HUES64 (cell line): Measurements from ENCODE around the gene ANXA8L1.
"Not testable (repeated sequence)": the region's sequence is repeated elsewhere in the genome, so short reads cannot be mapped to it uniquely, and the experiment has no call there.

Experiments
- H3K27ac ChIP-seq: 2 replicates; pipeline ENCODE4 v1.7.0; 2013; ENCODE audit warnings: low read depth, low read length, inconsistent platforms
- H3K27me3 ChIP-seq: 2 replicates; pipeline ENCODE4 v1.6.1; 2013; ENCODE audit warnings: mild to moderate bottlenecking, low read length; ENCODE audit not compliant: insufficient read depth
- H3K36me3 ChIP-seq: 2 replicates; pipeline ENCODE4 v1.6.1; 2013; ENCODE audit warnings: mild to moderate bottlenecking, low read length; ENCODE audit not compliant: insufficient read depth
- H3K4me1 ChIP-seq: 2 replicates; pipeline ENCODE4 v1.6.1; 2013; ENCODE audit warnings: mild to moderate bottlenecking, low read length, moderate library complexity; ENCODE audit not compliant: insufficient read depth
- H3K4me3 ChIP-seq: 2 replicates; pipeline ENCODE4 v1.5.1; 2013; ENCODE audit warnings: mild to moderate bottlenecking, low read length, moderate library complexity
- H3K9ac ChIP-seq: 2 replicates; pipeline ENCODE4 v1.6.1; 2013; ENCODE audit warnings: mild to moderate bottlenecking, low read depth, low read length
- H3K9me3 ChIP-seq: 2 replicates; pipeline ENCODE4 v1.6.1; 2013; ENCODE audit warnings: low read depth, low read length; ENCODE audit not compliant: insufficient read depth
- WGBS: fragments of 150-250, 120-280 bp; methylation state at CpG from one replicate; pipeline ENCODE4 v1.1.7; 2013; ENCODE audit warnings: missing lambda C conversion rate; 5-methylcytosine and 5-hydroxymethylcytosine counted together

Gene ANXA8L1

DNA sequence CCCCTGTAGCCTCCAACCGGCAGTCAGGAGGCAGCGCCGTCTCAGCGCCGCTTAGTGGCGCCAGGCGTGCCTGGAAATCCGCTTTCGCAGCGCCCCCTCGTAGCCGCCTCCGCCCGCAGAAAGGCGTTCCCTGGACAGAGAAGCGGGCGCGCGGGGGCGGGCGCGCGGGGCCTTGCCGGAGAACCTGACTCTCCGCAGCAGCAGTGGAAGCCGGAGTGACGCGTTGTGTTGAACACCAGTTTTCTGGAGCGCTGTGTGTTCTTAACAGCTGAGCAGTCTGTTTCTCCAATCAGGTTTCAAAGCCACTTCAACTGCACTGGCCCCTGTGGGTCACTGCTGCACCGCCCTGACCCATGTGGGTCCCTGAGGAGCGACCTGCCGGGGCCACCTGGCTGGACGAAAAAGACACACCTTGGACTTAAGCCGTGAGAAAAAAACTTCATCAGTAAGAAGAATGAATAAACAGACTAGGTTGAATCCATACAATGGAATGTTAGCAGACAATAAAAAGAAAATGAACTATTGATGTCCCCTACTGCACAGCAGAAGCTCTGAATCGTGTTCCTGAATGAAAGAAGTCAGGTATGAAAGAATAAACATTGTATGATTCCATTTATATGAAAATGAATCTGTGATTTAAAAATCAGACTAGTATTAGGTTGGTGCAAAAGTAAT is 22.8 kb downstream of the ANXA8L1 start:
- H3K36me3 ChIP-seq, H3K9ac ChIP-seq: not testable (repeated sequence)

DNA sequence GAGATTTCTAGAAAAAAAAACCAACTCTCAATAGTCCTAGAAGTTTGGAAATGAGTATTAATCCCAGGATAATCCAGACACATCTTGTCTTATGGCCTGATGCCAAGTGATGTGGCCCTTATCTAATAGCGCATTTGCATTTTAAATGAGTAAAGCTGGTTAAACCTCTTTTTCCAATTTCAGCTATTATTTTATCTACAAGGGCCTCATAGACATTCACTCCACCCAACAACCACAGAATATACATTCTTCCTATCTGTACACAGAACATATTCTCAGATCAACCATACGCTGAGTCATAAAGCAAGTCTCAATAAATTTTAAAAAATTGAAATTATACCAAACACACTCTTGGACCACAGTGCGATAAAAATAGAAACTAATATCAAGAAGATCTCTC is 34.0 kb downstream of the ANXA8L1 start:
- 94% methylated on average over 2 of the region's 3 CpGs for WGBS
- not testable (repeated sequence) for H3K4me1 ChIP-seq, H3K9ac ChIP-seq, H3K27me3 ChIP-seq, H3K27ac ChIP-seq, H3K9me3 ChIP-seq, H3K4me3 ChIP-seq, H3K36me3 ChIP-seq

More for the DNA sequence above, 22.8 kb downstream of the ANXA8L1 start:
- H3K4me1 ChIP-seq, H3K27ac ChIP-seq, H3K9me3 ChIP-seq, H3K27me3 ChIP-seq: not testable (repeated sequence)
- H3K4me3 ChIP-seq = peak overlapping the region; percentile 46
- WGBS = 12% methylated on average over 9 of the region's 35 CpGs

DNA sequence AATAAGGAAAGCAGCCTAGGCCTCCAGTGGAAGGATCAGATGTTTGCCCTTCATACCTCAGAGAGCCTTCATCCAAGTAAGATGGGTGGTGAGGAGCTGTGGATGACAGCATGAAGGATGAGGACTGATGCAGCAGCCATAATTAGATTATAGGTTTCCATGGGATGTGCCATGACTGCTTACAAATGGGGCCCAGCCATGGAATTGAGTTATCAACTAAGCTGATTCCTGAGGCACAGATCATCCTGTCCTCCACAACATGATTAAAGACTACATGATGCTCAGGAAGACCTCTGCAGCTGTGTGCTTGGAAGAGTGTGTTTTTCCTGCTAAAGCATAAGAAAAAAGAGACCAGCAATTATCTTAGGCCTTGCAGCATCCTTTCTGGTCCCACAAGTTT is 35.5 kb downstream of the ANXA8L1 start:
- not testable (repeated sequence) for H3K27me3 ChIP-seq, H3K27ac ChIP-seq, H3K9me3 ChIP-seq, H3K36me3 ChIP-seq, H3K9ac ChIP-seq, H3K4me1 ChIP-seq, H3K4me3 ChIP-seq

DNA sequence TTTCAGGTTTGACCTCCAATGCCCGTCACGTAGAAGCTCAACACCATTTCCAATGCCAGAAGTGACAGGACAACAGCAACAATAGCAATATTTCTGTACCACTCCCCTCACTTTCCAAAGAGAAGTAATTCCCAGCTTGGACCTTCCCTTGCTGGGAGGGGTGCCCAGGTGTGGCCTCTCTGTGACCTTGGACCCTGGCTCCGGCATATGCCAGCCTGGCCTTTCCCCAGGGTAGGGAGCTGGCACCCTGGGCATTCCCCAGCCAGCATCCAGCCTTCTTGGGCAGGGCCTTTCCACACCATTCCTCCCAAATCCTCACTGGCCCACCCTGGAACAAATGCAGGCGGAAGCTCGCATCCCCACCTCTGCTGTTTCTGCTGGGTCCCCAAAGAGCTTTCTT is 37.1 kb downstream of the ANXA8L1 start:
- H3K27me3 ChIP-seq, H3K9ac ChIP-seq, H3K4me1 ChIP-seq, H3K4me3 ChIP-seq, H3K9me3 ChIP-seq, H3K36me3 ChIP-seq, H3K27ac ChIP-seq: not testable (repeated sequence)
- no CpG with 5 or more reads among the region's 5 CpGs for WGBS

DNA sequence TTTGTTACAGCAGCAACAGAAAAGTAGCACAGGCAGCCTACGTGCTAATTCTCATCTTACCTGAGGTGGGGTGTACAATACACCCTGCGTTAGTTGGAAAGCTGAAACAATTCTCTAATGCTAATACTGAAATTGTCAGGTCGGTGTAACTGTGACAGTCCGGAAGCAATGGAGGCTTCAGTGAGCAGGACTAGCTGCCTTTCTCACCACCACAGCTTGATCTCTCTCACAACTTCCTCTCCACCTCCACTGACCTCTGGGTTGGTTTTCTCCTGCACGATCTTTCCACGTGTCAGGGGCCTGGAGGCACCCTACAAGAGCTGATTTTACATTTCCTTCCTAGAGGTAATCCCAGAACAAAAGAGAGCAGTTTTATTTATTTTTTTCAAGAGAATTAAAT is 39.7 kb downstream of the ANXA8L1 start:
- H3K36me3 ChIP-seq, H3K9ac ChIP-seq, H3K9me3 ChIP-seq, H3K4me1 ChIP-seq, H3K4me3 ChIP-seq, H3K27ac ChIP-seq, H3K27me3 ChIP-seq: not testable (repeated sequence)
- 95% methylated on average over 4 of the region's 6 CpGs for WGBS

DNA sequence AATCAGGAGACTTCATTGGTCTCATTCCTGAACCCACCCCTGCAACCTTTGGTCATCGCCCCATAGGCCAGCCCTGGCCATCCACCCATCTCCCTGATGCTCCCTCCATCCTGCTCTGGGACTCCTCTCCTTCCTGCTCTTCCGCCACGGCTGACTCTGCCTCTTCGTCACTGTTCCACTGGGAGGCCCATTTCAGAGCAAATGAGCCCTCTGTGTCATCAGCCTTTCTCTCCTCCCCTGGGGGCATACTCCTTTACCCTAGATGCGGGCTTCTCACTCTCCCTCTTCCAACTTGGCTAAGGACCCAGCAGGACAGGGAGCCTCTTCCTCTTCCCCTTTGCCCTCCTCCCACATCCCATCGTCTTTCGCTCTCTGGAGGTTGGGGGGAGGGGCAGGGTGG is 42.7 kb downstream of the ANXA8L1 start:
- 85% methylated on average over 1 of the region's 7 CpGs for WGBS
- not testable (repeated sequence) for H3K27ac ChIP-seq, H3K9me3 ChIP-seq, H3K4me1 ChIP-seq, H3K4me3 ChIP-seq, H3K27me3 ChIP-seq, H3K36me3 ChIP-seq, H3K9ac ChIP-seq

DNA sequence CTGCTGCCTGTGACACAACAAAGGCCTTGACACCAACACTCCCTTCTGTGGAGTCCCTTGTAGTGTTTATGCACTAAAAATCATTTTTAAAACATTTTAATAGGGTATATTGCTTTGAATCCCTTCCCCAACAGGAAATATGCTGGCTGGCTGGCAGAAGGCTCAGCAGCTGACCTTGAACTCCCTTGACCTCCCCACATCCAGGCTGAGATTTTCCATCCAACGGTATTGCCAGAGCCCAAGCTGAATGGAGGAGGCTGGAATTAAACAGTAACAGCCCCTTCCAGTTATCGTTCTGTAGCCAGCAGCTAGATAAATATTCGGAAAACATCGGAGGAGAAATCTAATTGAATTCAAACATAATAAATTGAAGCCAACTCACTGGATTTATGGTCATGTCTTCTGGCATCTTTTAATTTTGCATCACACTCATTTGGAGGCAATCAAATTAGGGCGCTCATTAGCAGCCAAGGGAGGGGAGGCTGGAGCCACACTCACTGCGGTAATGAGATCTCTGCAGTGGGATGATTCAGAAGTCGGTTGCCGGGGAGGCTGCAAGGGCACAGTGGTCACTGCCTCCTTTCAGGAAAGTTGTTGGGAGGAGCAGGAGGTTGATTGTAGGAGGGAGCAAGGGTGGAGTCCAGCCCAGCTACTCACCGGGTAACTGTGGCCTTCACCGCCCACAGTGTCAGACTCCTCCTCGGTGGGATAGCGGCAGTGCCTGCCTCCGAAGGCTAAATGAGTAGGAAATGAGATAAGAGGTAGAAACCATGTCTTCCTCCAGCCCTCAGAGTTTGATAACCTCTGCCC is 44.2 kb downstream of the ANXA8L1 start:
- not testable (repeated sequence) for H3K4me3 ChIP-seq, H3K9me3 ChIP-seq, H3K27me3 ChIP-seq, H3K9ac ChIP-seq, H3K36me3 ChIP-seq, H3K27ac ChIP-seq, H3K4me1 ChIP-seq
- WGBS = 80% methylated on average over 2 of the region's 13 CpGs

DNA sequence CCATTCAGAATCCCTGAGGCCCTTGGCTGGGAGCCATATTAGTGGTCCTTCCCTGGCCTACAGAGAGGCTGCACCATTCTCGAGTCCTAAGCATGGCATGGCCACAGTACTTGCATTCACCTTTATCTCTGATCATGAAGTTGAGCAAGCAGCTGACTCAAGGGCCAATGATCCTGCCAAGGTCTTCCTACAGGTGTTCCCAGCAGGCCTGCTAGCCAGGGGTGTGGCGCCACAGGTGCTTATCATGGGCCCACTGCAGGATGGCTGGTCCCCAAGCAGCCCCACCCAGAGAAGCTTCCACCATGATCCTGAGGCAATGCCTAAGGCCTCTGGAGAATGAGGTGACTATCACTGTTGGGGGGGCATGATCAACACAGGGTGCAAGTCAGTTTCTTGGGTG is 48.0 kb downstream of the ANXA8L1 start:
- H3K4me1 ChIP-seq, H3K4me3 ChIP-seq, H3K27ac ChIP-seq, H3K36me3 ChIP-seq, H3K27me3 ChIP-seq, H3K9ac ChIP-seq, H3K9me3 ChIP-seq: not testable (repeated sequence)
- WGBS = no CpG with 5 or more reads among the region's 2 CpGs

DNA sequence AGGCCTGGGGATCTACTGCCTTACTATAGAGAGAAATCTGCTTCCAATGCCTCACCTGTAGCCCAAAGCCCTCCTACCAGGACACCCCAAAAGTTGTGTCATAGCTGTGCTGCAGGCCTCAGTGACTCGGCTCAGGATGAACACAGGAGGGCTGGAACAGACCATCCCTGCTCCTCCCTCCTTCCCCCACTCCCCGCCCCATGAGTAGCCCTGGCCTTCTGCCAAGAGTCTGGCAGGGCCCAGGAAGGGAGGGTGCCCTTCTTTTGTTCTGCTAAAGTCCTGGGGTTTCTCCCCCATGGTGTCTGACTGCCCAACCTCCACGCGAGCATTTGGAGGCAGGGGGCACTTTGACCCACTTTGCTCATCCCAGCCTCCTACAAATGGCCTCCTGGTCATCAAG is 65.4 kb downstream of the ANXA8L1 start:
- not testable (repeated sequence) for H3K9ac ChIP-seq, H3K27me3 ChIP-seq, H3K36me3 ChIP-seq, H3K27ac ChIP-seq, H3K9me3 ChIP-seq, H3K4me1 ChIP-seq, H3K4me3 ChIP-seq
- no CpG with 5 or more reads among the region's 4 CpGs for WGBS
